DOHH2 (cell line): ENCODE results near the gene FUT2.

Experiments
- H3F3A ChIP-seq: fragments of 200-600 bp; sonication (generic), shearing (Covaris generic); 2 replicates; pipeline ENCODE4 v1.6.0; 2016; ENCODE audit warnings: antibody characterized with exemption, mild to moderate bottlenecking; ENCODE audit not compliant: control insufficient read depth, insufficient read depth
- H3K27ac ChIP-seq: fragments of 200-600 bp; sonication (generic); 2 replicates; pipeline ENCODE4 v1.5.1; 2014; ENCODE audit warnings: low read depth, mild to moderate bottlenecking, low read length, moderate library complexity
- H3K27me3 ChIP-seq: fragments of 200-600 bp; sonication (generic); 2 replicates; pipeline ENCODE4 v1.6.1; 2014; ENCODE audit warnings: mild to moderate bottlenecking, low read length, mixed read lengths; ENCODE audit not compliant: control insufficient read depth
- H3K36me3 ChIP-seq: fragments of 200-600 bp; sonication (generic); 2 replicates; pipeline ENCODE4 v1.6.1; 2014; ENCODE audit warnings: mild to moderate bottlenecking, low read length, moderate library complexity, mixed read lengths; ENCODE audit not compliant: control insufficient read depth
- H3K4me1 ChIP-seq: fragments of 200-600 bp; sonication (generic); 2 replicates; pipeline ENCODE4 v1.6.1; 2014; ENCODE audit warnings: mild to moderate bottlenecking, low read length, mixed read lengths; ENCODE audit not compliant: control insufficient read depth
- H3K4me2 ChIP-seq: fragments of 200-600 bp; sonication (generic); 2 replicates; pipeline ENCODE4 v1.6.0; 2014; ENCODE audit warnings: mild to moderate bottlenecking, low read length, moderate library complexity
- H3K4me3 ChIP-seq: fragments of 200-600 bp; sonication (generic); 2 replicates; pipeline ENCODE4 v1.5.1; 2014; ENCODE audit warnings: mild to moderate bottlenecking, low read length, mixed read lengths
- H3K79me2 ChIP-seq: fragments of 200-600 bp; sonication (generic); 2 replicates; pipeline ENCODE4 v1.6.1; 2014; ENCODE audit warnings: mild to moderate bottlenecking, low read length, mixed read lengths; ENCODE audit not compliant: control insufficient read depth
- H3K9me2 ChIP-seq: fragments of 200-600 bp; sonication (generic); replicated peaks from 2 replicates; pipeline ENCODE4 v1.6.1; 2014; ENCODE audit warnings: mild to moderate bottlenecking, low read length, mixed read lengths; ENCODE audit not compliant: control insufficient read depth
- H3K9me3 ChIP-seq: fragments of 200-600 bp; sonication (generic); 2 replicates; pipeline ENCODE4 v1.6.1; 2014; ENCODE audit warnings: antibody characterized with exemption, low read length, mixed read lengths; ENCODE audit not compliant: control insufficient read depth, insufficient read depth
- H4K20me1 ChIP-seq: fragments of 200-600 bp; sonication (generic); 2 replicates; pipeline ENCODE4 v1.6.0; 2014; ENCODE audit warnings: low read depth, mild to moderate bottlenecking, antibody characterized with exemption, low read length, moderate library complexity; ENCODE audit not compliant: control insufficient read depth, insufficient read depth
- EZH2phosphoT487 ChIP-seq: fragments of 200-600 bp; sonication (generic); IDR thresholded peaks from 2 replicates; pipeline ENCODE4 v1.6.1; 2017; ENCODE audit warnings: borderline replicate concordance, mild to moderate bottlenecking, antibody characterized with exemption, low read length, moderate library complexity, mixed read lengths
- TF ChIP-seq, protein P1 (sequence below): fragments of 200-600 bp; sonication (generic); IDR thresholded peaks from one replicate; pipeline ENCODE4 v1.5.1; 2014; ENCODE audit warnings: antibody characterized with exemption, mild to moderate bottlenecking, low read depth, low read length; ENCODE audit not compliant: poor library complexity, severe bottlenecking

FUT2 gene

GRCh38 chr19:48674216-48674809, 21.5 kb upstream of the FUT2 start:
- H3K9me2 ChIP-seq: no peaks in the 10 kb centered on the region
- H4K20me1 ChIP-seq: no peaks in the 10 kb centered on the region
- no peaks in the 10 kb centered on the region for H3K27me3 ChIP-seq
- no peaks in the 10 kb centered on the region for H3K36me3 ChIP-seq
- no peaks in the 10 kb centered on the region for H3F3A ChIP-seq
- TF ChIP-seq, protein P1, sequence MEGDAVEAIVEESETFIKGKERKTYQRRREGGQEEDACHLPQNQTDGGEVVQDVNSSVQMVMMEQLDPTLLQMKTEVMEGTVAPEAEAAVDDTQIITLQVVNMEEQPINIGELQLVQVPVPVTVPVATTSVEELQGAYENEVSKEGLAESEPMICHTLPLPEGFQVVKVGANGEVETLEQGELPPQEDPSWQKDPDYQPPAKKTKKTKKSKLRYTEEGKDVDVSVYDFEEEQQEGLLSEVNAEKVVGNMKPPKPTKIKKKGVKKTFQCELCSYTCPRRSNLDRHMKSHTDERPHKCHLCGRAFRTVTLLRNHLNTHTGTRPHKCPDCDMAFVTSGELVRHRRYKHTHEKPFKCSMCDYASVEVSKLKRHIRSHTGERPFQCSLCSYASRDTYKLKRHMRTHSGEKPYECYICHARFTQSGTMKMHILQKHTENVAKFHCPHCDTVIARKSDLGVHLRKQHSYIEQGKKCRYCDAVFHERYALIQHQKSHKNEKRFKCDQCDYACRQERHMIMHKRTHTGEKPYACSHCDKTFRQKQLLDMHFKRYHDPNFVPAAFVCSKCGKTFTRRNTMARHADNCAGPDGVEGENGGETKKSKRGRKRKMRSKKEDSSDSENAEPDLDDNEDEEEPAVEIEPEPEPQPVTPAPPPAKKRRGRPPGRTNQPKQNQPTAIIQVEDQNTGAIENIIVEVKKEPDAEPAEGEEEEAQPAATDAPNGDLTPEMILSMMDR: no peak
- H3K9me3 ChIP-seq: peaks cover 5% of the 10 kb centered on the region; the same call in 1 of the 2 replicates
- no peaks in the 10 kb centered on the region for H3K79me2 ChIP-seq
- no peak overlapping the region for H3K4me3 ChIP-seq
- no peak overlapping the region for H3K4me2 ChIP-seq
- peaks cover 9% of the 10 kb centered on the region for H3K4me1 ChIP-seq
- H3K27ac ChIP-seq: no peak overlapping the region

- Histone ChIP-seq H3K4me1 (peaks cover 9% of the 10 kb centered on the region), H3K9me2 (no peaks in the 10 kb centered on the region), H3K4me2 (peak overlapping the region; percentile 45), H3K79me2 (no peaks in the 10 kb centered on the region), H3F3A (no peaks in the 10 kb centered on the region), H3K9me3 (no peaks in the 10 kb centered on the region), H3K4me3 (no peak overlapping the region), H3K27ac (no peak overlapping the region), H4K20me1 (no peaks in the 10 kb centered on the region), H3K36me3 (no peaks in the 10 kb centered on the region), H3K27me3 (no peaks in the 10 kb centered on the region)
- TF ChIP-seq, protein P1: peak; percentile 94
- TF ChIP-seq EZH2phosphoT487: no peak
Observed at GRCh38 chr19:48674921-48675824, 20.6 kb upstream of the FUT2 start.

- Histone ChIP-seq H3K27ac (no peak overlapping the region), H3F3A (no peaks in the 10 kb centered on the region), H3K4me3 (no peak overlapping the region), H3K9me2 (no peaks in the 10 kb centered on the region), H3K4me2 (no peak overlapping the region), H4K20me1 (no peaks in the 10 kb centered on the region), H3K27me3 (no peaks in the 10 kb centered on the region), H3K4me1 (peaks cover 9% of the 10 kb centered on the region), H3K79me2 (no peaks in the 10 kb centered on the region), H3K36me3 (no peaks in the 10 kb centered on the region), H3K9me3 (no peaks in the 10 kb centered on the region)
- TF ChIP-seq, protein P1: no peak
- no peak for TF ChIP-seq EZH2phosphoT487
Observed at GRCh38 chr19:48676487-48676886, 19.3 kb upstream of the FUT2 start.
